ENCODE results near the gene FOXE3.

DNA sequence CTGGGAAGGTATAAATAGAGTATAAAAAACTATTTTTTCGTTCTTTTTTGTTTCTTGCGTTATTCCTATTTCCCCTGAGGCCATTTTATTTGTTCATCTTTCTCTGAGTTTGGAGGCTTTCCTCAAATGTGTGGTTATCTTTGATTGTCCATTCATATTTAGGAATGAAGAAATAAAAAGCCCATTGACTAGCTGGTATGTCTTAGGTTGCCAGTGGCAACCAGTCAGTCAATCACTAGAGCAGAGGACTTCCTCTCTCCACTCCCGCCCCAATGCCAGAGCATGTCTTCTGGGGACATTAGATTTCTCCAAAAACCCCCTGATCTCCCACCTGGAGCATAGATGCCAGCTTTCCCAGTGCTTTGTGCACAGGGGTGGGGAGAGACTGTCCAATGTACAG lies 20.7 kb upstream of the FOXE3 start:
- no peak for TF ChIP-seq EZH2 (IDR thresholded peaks at IDR 0.05; ENCODE audit: low read length, missing control alignments)
- TF ChIP-seq, protein P1, sequence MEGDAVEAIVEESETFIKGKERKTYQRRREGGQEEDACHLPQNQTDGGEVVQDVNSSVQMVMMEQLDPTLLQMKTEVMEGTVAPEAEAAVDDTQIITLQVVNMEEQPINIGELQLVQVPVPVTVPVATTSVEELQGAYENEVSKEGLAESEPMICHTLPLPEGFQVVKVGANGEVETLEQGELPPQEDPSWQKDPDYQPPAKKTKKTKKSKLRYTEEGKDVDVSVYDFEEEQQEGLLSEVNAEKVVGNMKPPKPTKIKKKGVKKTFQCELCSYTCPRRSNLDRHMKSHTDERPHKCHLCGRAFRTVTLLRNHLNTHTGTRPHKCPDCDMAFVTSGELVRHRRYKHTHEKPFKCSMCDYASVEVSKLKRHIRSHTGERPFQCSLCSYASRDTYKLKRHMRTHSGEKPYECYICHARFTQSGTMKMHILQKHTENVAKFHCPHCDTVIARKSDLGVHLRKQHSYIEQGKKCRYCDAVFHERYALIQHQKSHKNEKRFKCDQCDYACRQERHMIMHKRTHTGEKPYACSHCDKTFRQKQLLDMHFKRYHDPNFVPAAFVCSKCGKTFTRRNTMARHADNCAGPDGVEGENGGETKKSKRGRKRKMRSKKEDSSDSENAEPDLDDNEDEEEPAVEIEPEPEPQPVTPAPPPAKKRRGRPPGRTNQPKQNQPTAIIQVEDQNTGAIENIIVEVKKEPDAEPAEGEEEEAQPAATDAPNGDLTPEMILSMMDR (conservative IDR thresholded peaks at IDR 0.05 in 1 of 2, IDR thresholded peaks at IDR 0.05 in 1 of 2; ENCODE audit: low read depth in 1 of 2, low read length in 2 of 2) = no peak

Measured in fibroblast of lung (primary cell).